H9 (cell line): ENCODE results near the gene KAZN. TPM values are rescaled to one million over a fixed set of nuclear protein-coding genes. Genes with fewer than 3 reads are reported as not detected.

Source experiments
- DNase-seq: peaks from one replicate; pipeline ENCODE4 v3.0.0-alpha.2; 2017
- H2AFZ ChIP-seq: one replicate; pipeline ENCODE4 v1.6.1; 2013; ENCODE audit warnings: mild to moderate bottlenecking, low read length, control low read depth, moderate library complexity
- H2AK5ac ChIP-seq: 2 replicates; pipeline ENCODE4 v1.6.1; 2013; ENCODE audit warnings: low read length, control low read depth, mixed read lengths; ENCODE audit not compliant: insufficient read length
- H2BK120ac ChIP-seq: one replicate; pipeline ENCODE4 v1.6.1; 2013; ENCODE audit warnings: low read depth, mild to moderate bottlenecking, low read length, control low read depth, inconsistent platforms; ENCODE audit not compliant: poor library complexity, severe bottlenecking
- H2BK12ac ChIP-seq: 2 replicates; pipeline ENCODE4 v1.6.1; 2013; ENCODE audit warnings: low read length, control low read depth, mixed read lengths, low read depth; ENCODE audit not compliant: insufficient read length
- H2BK15ac ChIP-seq: 2 replicates; pipeline ENCODE4 v1.6.1; 2013; ENCODE audit warnings: low read depth, low read length, control low read depth
- H2BK20ac ChIP-seq: one replicate; pipeline ENCODE4 v1.6.1; 2013; ENCODE audit warnings: low read depth, mild to moderate bottlenecking, low read length, control low read depth, inconsistent platforms; ENCODE audit not compliant: poor library complexity, severe bottlenecking
- H2BK5ac ChIP-seq: 2 replicates; pipeline ENCODE4 v1.6.1; 2013; ENCODE audit warnings: low read length, control low read depth, mixed read lengths; ENCODE audit not compliant: insufficient read length
- H3K14ac ChIP-seq: 2 replicates; pipeline ENCODE4 v1.6.1; 2013; ENCODE audit warnings: low read length, control low read depth; ENCODE audit not compliant: insufficient read depth
- H3K18ac ChIP-seq: 2 replicates; pipeline ENCODE4 v1.6.1; 2013; ENCODE audit warnings: low read depth, mild to moderate bottlenecking, mixed read lengths, low read length, control low read depth; ENCODE audit not compliant: insufficient read length
- H3K23ac ChIP-seq: 2 replicates; pipeline ENCODE4 v1.6.1; 2013; ENCODE audit warnings: low read length, control low read depth, mixed read lengths, low read depth; ENCODE audit not compliant: insufficient read length
- H3K23me2 ChIP-seq: 2 replicates; pipeline ENCODE4 v1.6.1; 2013; ENCODE audit warnings: low read depth, mild to moderate bottlenecking, mixed read lengths, low read length, control low read depth; ENCODE audit not compliant: insufficient read length, poor library complexity, severe bottlenecking
- H3K27ac ChIP-seq: 2 replicates; pipeline ENCODE4 v1.5.1; 2013; ENCODE audit warnings: low read length, control low read depth, mixed read lengths, low read depth; ENCODE audit not compliant: insufficient read length
- H3K27me3 ChIP-seq: 2 replicates; pipeline ENCODE4 v1.6.1; 2013; ENCODE audit warnings: low read length, control low read depth, inconsistent platforms; ENCODE audit not compliant: insufficient read depth
- H3K4ac ChIP-seq: 2 replicates; pipeline ENCODE4 v1.6.1; 2013; ENCODE audit warnings: low read depth, mild to moderate bottlenecking, control low read depth, inconsistent platforms, low read length, moderate library complexity
- H3K4me1 ChIP-seq: 2 replicates; pipeline ENCODE4 v1.6.1; 2013; ENCODE audit warnings: low read length, control low read depth, inconsistent platforms; ENCODE audit not compliant: insufficient read depth
- H3K4me2 ChIP-seq: 2 replicates; pipeline ENCODE4 v1.6.1; 2013; ENCODE audit warnings: low read length, control low read depth, mixed read lengths; ENCODE audit not compliant: insufficient read length, insufficient read depth
- H3K56ac ChIP-seq: 2 replicates; pipeline ENCODE4 v1.6.1; 2013; ENCODE audit warnings: low read depth, mild to moderate bottlenecking, mixed read lengths, low read length, control low read depth; ENCODE audit not compliant: insufficient read length
- H3K79me1 ChIP-seq: 2 replicates; pipeline ENCODE4 v1.6.1; 2013; ENCODE audit warnings: low read depth, mild to moderate bottlenecking, moderate library complexity, low read length, control low read depth, inconsistent platforms; ENCODE audit not compliant: insufficient read depth, poor library complexity, severe bottlenecking
- H3K79me2 ChIP-seq: 2 replicates; pipeline ENCODE4 v1.6.1; 2013; ENCODE audit warnings: low read length, control low read depth, inconsistent platforms; ENCODE audit not compliant: insufficient read depth
- H3K9ac ChIP-seq: 2 replicates; pipeline ENCODE4 v1.6.1; 2013; ENCODE audit warnings: low read length, control low read depth, mixed read lengths; ENCODE audit not compliant: insufficient read length; ENCODE audit errors: extremely low read depth
- H3K9me3 ChIP-seq: one replicate; pipeline ENCODE4 v1.6.1; 2013; ENCODE audit warnings: low read depth, low read length, inconsistent platforms; ENCODE audit not compliant: control insufficient read depth
- H3T11ph ChIP-seq: one replicate; pipeline ENCODE4 v1.6.1; 2013; ENCODE audit warnings: mild to moderate bottlenecking, low read length, control low read depth, inconsistent platforms
- H4K20me1 ChIP-seq: one replicate; pipeline ENCODE4 v1.6.1; 2013; ENCODE audit not compliant: control insufficient read depth, insufficient read length, insufficient read depth
- H4K5ac ChIP-seq: 2 replicates; pipeline ENCODE4 v1.6.1; 2013; ENCODE audit warnings: low read depth, mild to moderate bottlenecking, mixed read lengths, low read length, control low read depth; ENCODE audit not compliant: insufficient read length
- H4K8ac ChIP-seq: replicated peaks from 2 replicates; pipeline ENCODE4 v1.6.1; 2013; ENCODE audit warnings: low read length, control low read depth, mixed read lengths, low read depth; ENCODE audit not compliant: insufficient read length
- H4K91ac ChIP-seq: 2 replicates; pipeline ENCODE4 v1.6.1; 2013; ENCODE audit warnings: low read depth, mild to moderate bottlenecking, moderate library complexity, mixed read lengths, low read length, control low read depth; ENCODE audit not compliant: insufficient read length
- H3K27ac Mint-ChIP-seq, 3 experiments: 2 replicates in 2 of 3; 3 replicates in 1 of 3; pipeline ENCODE4 v1.8.0; 2020 to 2021; ENCODE audit warnings: mixed read lengths in 3 of 3, mild to moderate bottlenecking in 1 of 3, moderate library complexity in 1 of 3
- H3K27me3 Mint-ChIP-seq: 2 replicates; pipeline ENCODE4 v1.8.0; 2021; ENCODE audit warnings: low read depth, mild to moderate bottlenecking, moderate library complexity, mixed read lengths
- H3K36me3 Mint-ChIP-seq, 3 experiments: 2 replicates in 2 of 3; 3 replicates in 1 of 3; pipeline ENCODE4 v1.8.0; 2020 to 2021; ENCODE audit warnings: low read depth in 3 of 3, mixed read lengths in 3 of 3; ENCODE audit not compliant: insufficient read depth in 1 of 3
- H3K4me1 Mint-ChIP-seq, 2 experiments: 2 replicates each; pipeline ENCODE4 v1.8.0; 2020; ENCODE audit warnings: mixed read lengths in 2 of 2
- H3K4me3 Mint-ChIP-seq, 2 experiments: 2 replicates in 1 of 2; 3 replicates in 1 of 2; pipeline ENCODE4 v1.8.0; 2020 to 2021; ENCODE audit warnings: mild to moderate bottlenecking in 2 of 2, mixed read lengths in 2 of 2, moderate library complexity in 1 of 2
- H3K9me3 Mint-ChIP-seq, 2 experiments: 2 replicates in 1 of 2; 3 replicates in 1 of 2; pipeline ENCODE4 v1.8.0; 2020; ENCODE audit warnings: mild to moderate bottlenecking in 2 of 2, mixed read lengths in 2 of 2, moderate library complexity in 1 of 2
- CTCF ChIP-seq: fragments of 200-600 bp; sonication (generic); conservative IDR thresholded peaks from 3 replicates; pipeline ENCODE4 v1.8.0; 2021; ENCODE audit warnings: antibody characterized with exemption, mild to moderate bottlenecking
- WGBS: extraction: QIAGEN DNeasy Blood & Tissue Kit; methylation state at CpG from one replicate; pipeline ENCODE4 v1.1.7; 2013; ENCODE audit warnings: missing lambda C conversion rate, low lambda C conversion rate, mixed read lengths; ENCODE audit not compliant: insufficient read length; ENCODE audit errors: extremely low coverage; 5-methylcytosine and 5-hydroxymethylcytosine counted together
- total RNA-seq: library from RNA; stranded (reverse); gene quantifications from 2 replicates; pipeline ENCODE4 v1.2.1, GENCODE V29; 2021

The KAZN gene
- total RNA-seq, 1 experiment from 2014 or later: 7.6 TPM

- H3K36me3 Mint-ChIP-seq: peaks cover 18 to 31% (median 22%) of the 10 kb centered on the region in 3 experiments
- Histone ChIP-seq H3K14ac (no peak overlapping the region), H4K8ac (no peak overlapping the region), H3K79me2 (peaks cover 3% of the 10 kb centered on the region; the same call in 1 of the 2 replicates), H3K79me1 (no peaks in the 10 kb centered on the region), H3K9ac (no peak overlapping the region), H3K27me3 (no peaks in the 10 kb centered on the region), H4K5ac (no peak overlapping the region), H3K9me3 (peaks cover 18% of the 10 kb centered on the region), H3K23ac (no peak overlapping the region), H2AK5ac (no peak overlapping the region), H2BK5ac (no peak overlapping the region), H3K4me2 (no peak overlapping the region), H3T11ph (no peak overlapping the region), H3K4ac (no peak overlapping the region), H2BK120ac (no peak overlapping the region), H3K56ac (no peak overlapping the region), H2BK20ac (no peak overlapping the region), H3K27ac (no peak overlapping the region), H2AFZ (no peak overlapping the region), H3K18ac (no peak overlapping the region), H3K23me2 (no peaks in the 10 kb centered on the region), H2BK12ac (no peak overlapping the region), H4K91ac (no peak overlapping the region), H4K20me1 (peaks cover 3% of the 10 kb centered on the region), H2BK15ac (no peak overlapping the region), H3K4me1 (no peaks in the 10 kb centered on the region)
- H3K4me1 Mint-ChIP-seq: peaks cover 20 to 27% of the 10 kb centered on the region in 2 experiments
- no peak overlapping the region; a peak in 1 of 7 replicates for H3K27ac Mint-ChIP-seq
- no CpG with 5 or more reads among the region's 6 CpGs for WGBS
- DNase-seq: no peak
- no peak overlapping the region for H3K4me3 Mint-ChIP-seq
- peaks cover 3% of the 10 kb centered on the region for H3K27me3 Mint-ChIP-seq
- TF ChIP-seq CTCF: no peak
- peaks cover 28 to 36% of the 10 kb centered on the region in 2 experiments for H3K9me3 Mint-ChIP-seq
These were observed 111.8 kb downstream of the KAZN start for GRCh38 chr1:14710331-14710730.
